GM19099 (cell line): ENCODE results near the gene LAMA4.

Experiments used
- POLR2A ChIP-seq: IDR thresholded peaks from 3 replicates; pipeline ENCODE4 v1.6.1; 2011; ENCODE audit warnings: low read depth; ENCODE audit not compliant: insufficient read length; ENCODE audit errors: extremely low read depth

Gene LAMA4

GRCh38 chr6:112086744-112087135 lies 167.6 kb downstream of the LAMA4 start:
- TF ChIP-seq POLR2A: no peak

- TF ChIP-seq POLR2A: no peak
These were observed 168.9 kb downstream of the LAMA4 start for GRCh38 chr6:112085286-112086065.

GRCh38 chr6:112081569-112081968 lies 172.8 kb downstream of the LAMA4 start:
- no peak for TF ChIP-seq POLR2A

GRCh38 chr6:112066606-112067005 lies 187.8 kb downstream of the LAMA4 start:
- TF ChIP-seq POLR2A: no peak

GRCh38 chr6:112065426-112065986 lies 188.9 kb downstream of the LAMA4 start:
- no peak for TF ChIP-seq POLR2A

GRCh38 chr6:112062966-112063365 lies 191.4 kb downstream of the LAMA4 start:
- TF ChIP-seq POLR2A: no peak

- no peak for TF ChIP-seq POLR2A
These were observed 192.8 kb downstream of the LAMA4 start for GRCh38 chr6:112061605-112062004.
